Neural cell (in vitro differentiated cells): ENCODE measurements around the gene ZNF764.

Source experiments
- POLR2AphosphoS5 ChIP-seq: IDR thresholded peaks from 2 replicates; pipeline ENCODE4 v1.6.1; 2012
- RAD21 ChIP-seq: fragments of 450-650 bp; conservative IDR thresholded peaks from 2 replicates; pipeline ENCODE4 v1.6.1; 2014; ENCODE audit warnings: antibody characterized with exemption, mild to moderate bottlenecking, moderate library complexity

DNA sequence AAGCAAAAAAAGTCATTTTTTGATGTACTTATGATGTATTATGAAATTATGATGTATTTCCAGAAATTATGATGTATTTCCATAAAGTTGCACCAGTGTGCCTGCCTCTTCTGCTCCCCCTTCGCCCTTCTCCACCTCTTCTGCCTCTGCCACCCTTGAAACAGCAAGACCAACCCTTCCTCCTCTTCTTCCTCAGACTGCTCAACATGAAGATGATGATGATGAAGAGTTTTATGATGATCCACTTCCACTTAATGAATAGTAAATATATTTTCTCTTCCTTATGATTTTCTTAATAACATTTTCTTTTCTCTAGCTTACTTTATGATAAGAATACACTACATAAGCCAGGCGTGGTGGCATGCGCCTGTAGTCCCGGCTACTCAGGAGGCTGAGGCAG, 34.7 kb upstream of the ZNF764 start:
- TF ChIP-seq RAD21 (no peak), POLR2AphosphoS5 (no peak)
